ENCODE results near the gene SLC38A2.
A peak's percentile ranks its signal among the peaks of the same experiment; 100 is the strongest.

The SLC38A2 gene

DNA sequence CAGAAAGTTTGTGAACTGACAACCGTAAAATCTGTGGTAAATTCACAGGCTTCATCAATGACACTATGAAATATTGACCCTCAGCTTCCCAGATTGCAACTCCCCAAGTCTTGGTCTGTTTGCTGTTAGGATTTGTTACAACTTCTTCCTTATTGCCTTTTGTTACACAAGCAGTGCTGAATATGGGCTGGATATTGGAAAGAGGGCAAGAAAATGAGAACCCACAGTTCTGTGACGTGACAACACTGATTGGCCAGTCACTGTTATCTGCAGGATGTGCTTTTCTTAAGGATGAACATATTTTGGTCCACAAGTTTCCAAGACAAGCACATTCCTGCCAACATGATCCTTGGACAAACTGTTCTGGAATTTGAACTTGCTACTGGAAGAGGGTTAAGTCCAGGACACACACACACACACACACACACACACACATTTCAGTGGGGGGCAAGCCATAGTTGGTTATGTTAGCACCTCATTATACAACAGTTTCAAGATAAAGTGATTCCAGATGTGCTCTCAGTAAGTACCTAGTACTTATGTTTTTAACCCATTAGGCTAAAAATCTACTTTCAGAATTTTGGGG lies 16.6 kb upstream of the SLC38A2 start:
- TF ChIP-seq EZH2phosphoT487 (IDR thresholded peaks at IDR 0.05; ENCODE audit: low read length) = no peak
- no peak for TF ChIP-seq EZH2 (optimal IDR thresholded peaks at IDR 0.05; ENCODE audit: low read depth, low read length)
- TF ChIP-seq, protein P1, sequence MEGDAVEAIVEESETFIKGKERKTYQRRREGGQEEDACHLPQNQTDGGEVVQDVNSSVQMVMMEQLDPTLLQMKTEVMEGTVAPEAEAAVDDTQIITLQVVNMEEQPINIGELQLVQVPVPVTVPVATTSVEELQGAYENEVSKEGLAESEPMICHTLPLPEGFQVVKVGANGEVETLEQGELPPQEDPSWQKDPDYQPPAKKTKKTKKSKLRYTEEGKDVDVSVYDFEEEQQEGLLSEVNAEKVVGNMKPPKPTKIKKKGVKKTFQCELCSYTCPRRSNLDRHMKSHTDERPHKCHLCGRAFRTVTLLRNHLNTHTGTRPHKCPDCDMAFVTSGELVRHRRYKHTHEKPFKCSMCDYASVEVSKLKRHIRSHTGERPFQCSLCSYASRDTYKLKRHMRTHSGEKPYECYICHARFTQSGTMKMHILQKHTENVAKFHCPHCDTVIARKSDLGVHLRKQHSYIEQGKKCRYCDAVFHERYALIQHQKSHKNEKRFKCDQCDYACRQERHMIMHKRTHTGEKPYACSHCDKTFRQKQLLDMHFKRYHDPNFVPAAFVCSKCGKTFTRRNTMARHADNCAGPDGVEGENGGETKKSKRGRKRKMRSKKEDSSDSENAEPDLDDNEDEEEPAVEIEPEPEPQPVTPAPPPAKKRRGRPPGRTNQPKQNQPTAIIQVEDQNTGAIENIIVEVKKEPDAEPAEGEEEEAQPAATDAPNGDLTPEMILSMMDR (IDR thresholded peaks at IDR 0.05; ENCODE audit: low read length) = no peak
- no peak for DNase-seq
- Histone ChIP-seq H3K9me2 (replicated peaks; ENCODE audit: insufficient read depth, low read length) (no peaks in the 10 kb centered on the region), H3K9me3 (replicated peaks; ENCODE audit: insufficient read depth, low read length) (no peaks in the 10 kb centered on the region), H3K9ac (ENCODE audit: low read length) (peak overlapping the region; percentile 57; the same call in 1 of the 2 replicates), H3F3A (ENCODE audit: insufficient read depth, low read length) (peaks cover 44% of the 10 kb centered on the region), H3K27me3 (replicated peaks; ENCODE audit: insufficient read depth, low read length) (no peaks in the 10 kb centered on the region), H3K4me1 (ENCODE audit: low read length) (peaks cover 83% of the 10 kb centered on the region), H3K4me3 (ENCODE audit: low read length) (no peak overlapping the region), H3K79me2 (ENCODE audit: low read length) (peaks cover 17% of the 10 kb centered on the region), H4K20me1 (ENCODE audit: insufficient read depth, low read length) (no peaks in the 10 kb centered on the region), H3K27ac (ENCODE audit: low read length) (peak overlapping the region; percentile 83; the same call in 1 of the 2 replicates), H3K4me2 (ENCODE audit: low read depth, low read length) (peak overlapping the region; percentile 92), H3K36me3 (replicated peaks; ENCODE audit: insufficient read depth, low read length) (no peaks in the 10 kb centered on the region), H2AFZ (ENCODE audit: low read length) (no peak overlapping the region)

- H2AFZ ChIP-seq (ENCODE audit: low read length) = no peak overlapping the region
- no peaks in the 10 kb centered on the region for H4K20me1 ChIP-seq (ENCODE audit: insufficient read depth, low read length)
- DNase-seq = peak; percentile 48
- TF ChIP-seq, protein P1 (IDR thresholded peaks at IDR 0.05; ENCODE audit: low read length) = no peak
- no peak for TF ChIP-seq EZH2phosphoT487 (IDR thresholded peaks at IDR 0.05; ENCODE audit: low read length)
- no peak for TF ChIP-seq EZH2 (optimal IDR thresholded peaks at IDR 0.05; ENCODE audit: low read depth, low read length)
- peak overlapping the region; percentile 57; the same call in 1 of the 2 replicates for H3K9ac ChIP-seq (ENCODE audit: low read length)
- peaks cover 22% of the 10 kb centered on the region for H3K79me2 ChIP-seq (ENCODE audit: low read length)
- peaks cover 82% of the 10 kb centered on the region for H3K4me1 ChIP-seq (ENCODE audit: low read length)
- H3K4me3 ChIP-seq (ENCODE audit: low read length) = peak overlapping the region; percentile 44
- no peaks in the 10 kb centered on the region for H3K27me3 ChIP-seq (replicated peaks; ENCODE audit: insufficient read depth, low read length)
- H3K4me2 ChIP-seq (ENCODE audit: low read depth, low read length) = peak overlapping the region; percentile 92
- H3K9me2 ChIP-seq (replicated peaks; ENCODE audit: insufficient read depth, low read length) = no peaks in the 10 kb centered on the region
- peaks cover 44% of the 10 kb centered on the region for H3F3A ChIP-seq (ENCODE audit: insufficient read depth, low read length)
- no peaks in the 10 kb centered on the region for H3K9me3 ChIP-seq (replicated peaks; ENCODE audit: insufficient read depth, low read length)
- peak overlapping the region; percentile 83 for H3K27ac ChIP-seq (ENCODE audit: low read length)
- H3K36me3 ChIP-seq (replicated peaks; ENCODE audit: insufficient read depth, low read length) = no peaks in the 10 kb centered on the region
Observed at GRCh38 chr12:46388427-46389021, 16.0 kb upstream of the SLC38A2 start.

DNA sequence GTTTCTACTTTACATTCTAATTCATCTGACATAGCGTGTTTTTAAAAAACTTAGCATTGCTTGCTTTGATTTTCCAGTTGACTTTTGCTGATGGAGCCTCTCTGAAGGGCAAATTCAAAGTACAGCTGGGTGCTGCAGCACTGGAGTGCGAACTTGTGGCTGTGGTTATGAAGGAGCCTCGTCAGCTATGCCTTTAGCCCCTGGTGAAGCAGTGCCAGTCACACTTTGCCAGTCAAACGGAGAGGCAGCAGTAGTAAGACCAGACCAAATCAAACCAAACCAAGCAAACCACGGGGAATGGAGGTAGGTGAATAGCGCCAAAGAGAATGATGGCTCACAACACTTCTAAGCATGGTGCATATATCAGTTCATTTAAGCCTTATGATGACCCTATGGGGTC lies 15.1 kb upstream of the SLC38A2 start:
- H3K4me3 ChIP-seq (ENCODE audit: low read length) = peak overlapping the region; percentile 44

More for the DNA sequence above, 15.1 kb upstream of the SLC38A2 start:
- peak overlapping the region; percentile 83 for H3K27ac ChIP-seq (ENCODE audit: low read length)
- peaks cover 74% of the 10 kb centered on the region for H3K4me1 ChIP-seq (ENCODE audit: low read length)
- H3K4me2 ChIP-seq (ENCODE audit: low read depth, low read length) = peak overlapping the region; percentile 92
- peak overlapping the region; percentile 57 for H3K9ac ChIP-seq (ENCODE audit: low read length)
- H3K79me2 ChIP-seq (ENCODE audit: low read length) = peaks cover 22% of the 10 kb centered on the region
- no peaks in the 10 kb centered on the region for H3K9me3 ChIP-seq (replicated peaks; ENCODE audit: insufficient read depth, low read length)
- H2AFZ ChIP-seq (ENCODE audit: low read length) = peak overlapping the region; percentile 19
- H3K36me3 ChIP-seq (replicated peaks; ENCODE audit: insufficient read depth, low read length) = no peaks in the 10 kb centered on the region
- no peaks in the 10 kb centered on the region for H4K20me1 ChIP-seq (ENCODE audit: insufficient read depth, low read length)
- H3F3A ChIP-seq (ENCODE audit: insufficient read depth, low read length) = peaks cover 44% of the 10 kb centered on the region
- DNase-seq = peak; percentile 41
- H3K27me3 ChIP-seq (replicated peaks; ENCODE audit: insufficient read depth, low read length) = no peaks in the 10 kb centered on the region
- no peaks in the 10 kb centered on the region for H3K9me2 ChIP-seq (replicated peaks; ENCODE audit: insufficient read depth, low read length)
- TF ChIP-seq, protein P1 (IDR thresholded peaks at IDR 0.05; ENCODE audit: low read length) = no peak
- no peak for TF ChIP-seq EZH2phosphoT487 (IDR thresholded peaks at IDR 0.05; ENCODE audit: low read length)
- TF ChIP-seq EZH2 (optimal IDR thresholded peaks at IDR 0.05; ENCODE audit: low read depth, low read length) = no peak
